B cell (primary cell): ENCODE data around the gene FOXN3.

Source experiments
- EZH2 ChIP-seq: IDR thresholded peaks from 2 replicates; pipeline ENCODE4 v1.6.1; 2012; ENCODE audit warnings: borderline replicate concordance, low read depth, mild to moderate bottlenecking, moderate library complexity, low read length; ENCODE audit not compliant: insufficient read depth, poor library complexity, severe bottlenecking
- TF ChIP-seq, protein P1 (sequence below): fragments of 200-600 bp; IDR thresholded peaks from one replicate; pipeline ENCODE4 v1.8.0; 2022; ENCODE audit warnings: antibody characterized with exemption, mild to moderate bottlenecking

DNA sequence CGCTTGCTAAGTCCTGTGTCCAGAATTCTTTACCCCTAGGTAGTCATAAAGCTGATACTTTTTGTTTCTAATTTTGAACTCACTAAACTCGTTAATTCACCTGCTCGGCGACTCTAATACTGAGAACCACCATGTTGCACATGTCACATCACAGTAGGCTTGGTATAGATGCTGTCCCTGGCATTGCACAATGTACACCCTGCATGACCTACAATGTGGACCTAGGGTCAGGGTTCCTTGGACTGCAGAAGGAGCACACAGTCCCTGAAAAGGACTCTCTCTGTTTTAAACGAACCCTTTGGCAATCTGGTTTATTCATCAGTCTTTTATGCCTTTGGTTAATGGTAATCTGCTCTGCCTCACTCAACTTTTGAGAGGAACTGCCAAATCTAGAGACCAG, 272.4 kb downstream of the FOXN3 start:
- TF ChIP-seq, protein P1, sequence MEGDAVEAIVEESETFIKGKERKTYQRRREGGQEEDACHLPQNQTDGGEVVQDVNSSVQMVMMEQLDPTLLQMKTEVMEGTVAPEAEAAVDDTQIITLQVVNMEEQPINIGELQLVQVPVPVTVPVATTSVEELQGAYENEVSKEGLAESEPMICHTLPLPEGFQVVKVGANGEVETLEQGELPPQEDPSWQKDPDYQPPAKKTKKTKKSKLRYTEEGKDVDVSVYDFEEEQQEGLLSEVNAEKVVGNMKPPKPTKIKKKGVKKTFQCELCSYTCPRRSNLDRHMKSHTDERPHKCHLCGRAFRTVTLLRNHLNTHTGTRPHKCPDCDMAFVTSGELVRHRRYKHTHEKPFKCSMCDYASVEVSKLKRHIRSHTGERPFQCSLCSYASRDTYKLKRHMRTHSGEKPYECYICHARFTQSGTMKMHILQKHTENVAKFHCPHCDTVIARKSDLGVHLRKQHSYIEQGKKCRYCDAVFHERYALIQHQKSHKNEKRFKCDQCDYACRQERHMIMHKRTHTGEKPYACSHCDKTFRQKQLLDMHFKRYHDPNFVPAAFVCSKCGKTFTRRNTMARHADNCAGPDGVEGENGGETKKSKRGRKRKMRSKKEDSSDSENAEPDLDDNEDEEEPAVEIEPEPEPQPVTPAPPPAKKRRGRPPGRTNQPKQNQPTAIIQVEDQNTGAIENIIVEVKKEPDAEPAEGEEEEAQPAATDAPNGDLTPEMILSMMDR: no peak
- TF ChIP-seq EZH2: no peak
